Measurements from ENCODE around the gene DYNAP. TPM values are rescaled to one million over a fixed set of nuclear protein-coding genes. Genes with fewer than 3 reads are reported as not detected.

The DYNAP gene
- total RNA-seq, 1 donor from 2014 or later, result not detected

DNA sequence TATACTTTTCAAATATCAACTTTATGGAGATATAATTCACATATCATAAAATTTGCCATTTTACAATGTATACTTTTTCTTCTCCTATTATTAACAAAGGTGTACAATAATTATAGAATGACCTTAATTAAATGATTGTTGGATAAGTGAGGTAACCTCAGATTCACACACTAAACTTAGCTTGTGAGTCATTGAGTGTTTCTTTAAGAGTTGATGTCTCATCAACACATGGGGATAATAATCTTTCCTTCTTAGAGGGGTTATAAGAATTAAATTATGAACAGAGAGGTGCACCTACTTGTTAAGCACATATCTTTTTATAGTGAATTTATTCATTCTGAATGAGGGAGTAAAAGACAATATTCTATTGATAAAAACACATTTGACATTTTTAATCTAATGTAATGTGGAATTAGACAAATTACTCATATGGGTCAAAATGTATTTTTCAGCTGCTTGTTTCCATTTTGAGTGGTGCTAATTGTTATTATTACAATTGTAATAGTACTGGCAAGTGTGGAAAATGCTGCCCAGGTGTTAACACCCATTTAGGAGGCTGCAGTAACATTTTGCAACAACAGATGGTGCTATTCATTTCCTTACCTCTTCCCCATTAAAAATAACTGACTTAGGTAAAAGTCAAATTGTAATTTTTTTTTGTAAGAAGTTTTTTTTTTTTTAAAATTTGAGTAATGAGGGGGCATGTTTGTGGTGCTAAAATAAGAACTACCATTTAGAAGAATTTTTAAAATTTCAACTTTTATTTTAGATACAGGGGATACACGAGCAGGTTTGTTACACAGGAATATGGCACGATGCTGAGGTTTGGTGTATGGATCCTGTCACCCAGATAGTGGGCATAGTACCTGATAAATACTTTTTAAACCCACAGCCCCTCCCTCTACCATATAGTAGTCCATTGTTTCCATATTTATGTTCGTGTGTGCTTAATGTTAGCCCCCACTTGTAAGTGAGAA, 32.1 kb upstream of the DYNAP start:
- H3K9me3 Mint-ChIP-seq (ENCODE audit: unreplicated experiment), result no peaks in the 10 kb centered on the region
- H3K27me3 Mint-ChIP-seq (ENCODE audit: unreplicated experiment), result no peaks in the 10 kb centered on the region
- H3K27ac Mint-ChIP-seq (ENCODE audit: unreplicated experiment), result no peak overlapping the region
- TF ChIP-seq, protein P1, sequence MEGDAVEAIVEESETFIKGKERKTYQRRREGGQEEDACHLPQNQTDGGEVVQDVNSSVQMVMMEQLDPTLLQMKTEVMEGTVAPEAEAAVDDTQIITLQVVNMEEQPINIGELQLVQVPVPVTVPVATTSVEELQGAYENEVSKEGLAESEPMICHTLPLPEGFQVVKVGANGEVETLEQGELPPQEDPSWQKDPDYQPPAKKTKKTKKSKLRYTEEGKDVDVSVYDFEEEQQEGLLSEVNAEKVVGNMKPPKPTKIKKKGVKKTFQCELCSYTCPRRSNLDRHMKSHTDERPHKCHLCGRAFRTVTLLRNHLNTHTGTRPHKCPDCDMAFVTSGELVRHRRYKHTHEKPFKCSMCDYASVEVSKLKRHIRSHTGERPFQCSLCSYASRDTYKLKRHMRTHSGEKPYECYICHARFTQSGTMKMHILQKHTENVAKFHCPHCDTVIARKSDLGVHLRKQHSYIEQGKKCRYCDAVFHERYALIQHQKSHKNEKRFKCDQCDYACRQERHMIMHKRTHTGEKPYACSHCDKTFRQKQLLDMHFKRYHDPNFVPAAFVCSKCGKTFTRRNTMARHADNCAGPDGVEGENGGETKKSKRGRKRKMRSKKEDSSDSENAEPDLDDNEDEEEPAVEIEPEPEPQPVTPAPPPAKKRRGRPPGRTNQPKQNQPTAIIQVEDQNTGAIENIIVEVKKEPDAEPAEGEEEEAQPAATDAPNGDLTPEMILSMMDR (IDR thresholded peaks at IDR 0.05), result peak; percentile 68
- H3K4me3 Mint-ChIP-seq (ENCODE audit: unreplicated experiment), result no peak overlapping the region
- H3K4me1 Mint-ChIP-seq (ENCODE audit: unreplicated experiment), result no peaks in the 10 kb centered on the region
- no peak for DNase-seq (ENCODE audit: extremely low spot score, unreplicated experiment)
- no peaks in the 10 kb centered on the region for H3K36me3 Mint-ChIP-seq (ENCODE audit: unreplicated experiment)

DNA sequence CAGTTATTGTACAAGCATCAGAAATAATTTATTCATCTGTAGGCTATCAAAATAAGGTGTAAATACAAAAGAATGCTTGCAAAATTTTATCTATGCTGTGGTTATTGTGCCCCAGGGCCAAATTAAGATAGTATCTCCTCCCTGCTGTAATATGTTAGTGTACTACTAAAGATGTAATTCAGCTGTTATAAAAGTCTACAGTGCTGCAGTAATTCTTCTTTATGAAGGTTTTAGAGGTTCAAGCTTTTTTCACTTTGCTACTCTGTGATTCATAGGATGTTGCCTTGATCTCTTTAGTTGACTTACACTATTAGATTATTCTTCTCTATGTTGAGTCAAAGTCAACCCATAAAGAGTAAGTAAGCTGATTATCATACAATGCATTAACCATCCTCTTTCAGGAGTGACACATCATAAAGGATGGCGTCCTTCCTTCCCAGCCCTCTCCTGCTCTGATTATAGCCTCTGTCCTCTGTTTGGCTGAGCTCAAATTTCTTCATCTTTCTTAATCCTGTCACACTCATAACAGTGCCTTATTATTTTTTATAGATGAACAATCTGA, 29.3 kb upstream of the DYNAP start:
- DNase-seq (ENCODE audit: extremely low spot score, unreplicated experiment), result no peak
- no peaks in the 10 kb centered on the region for H3K9me3 Mint-ChIP-seq (ENCODE audit: unreplicated experiment)
- H3K4me3 Mint-ChIP-seq (ENCODE audit: unreplicated experiment), result no peak overlapping the region
- TF ChIP-seq, protein P1 (IDR thresholded peaks at IDR 0.05), result no peak
- H3K36me3 Mint-ChIP-seq (ENCODE audit: unreplicated experiment), result no peaks in the 10 kb centered on the region
- H3K27ac Mint-ChIP-seq (ENCODE audit: unreplicated experiment), result no peak overlapping the region
- peaks cover 5% of the 10 kb centered on the region for H3K27me3 Mint-ChIP-seq (ENCODE audit: unreplicated experiment)
- no peaks in the 10 kb centered on the region for H3K4me1 Mint-ChIP-seq (ENCODE audit: unreplicated experiment)

DNA sequence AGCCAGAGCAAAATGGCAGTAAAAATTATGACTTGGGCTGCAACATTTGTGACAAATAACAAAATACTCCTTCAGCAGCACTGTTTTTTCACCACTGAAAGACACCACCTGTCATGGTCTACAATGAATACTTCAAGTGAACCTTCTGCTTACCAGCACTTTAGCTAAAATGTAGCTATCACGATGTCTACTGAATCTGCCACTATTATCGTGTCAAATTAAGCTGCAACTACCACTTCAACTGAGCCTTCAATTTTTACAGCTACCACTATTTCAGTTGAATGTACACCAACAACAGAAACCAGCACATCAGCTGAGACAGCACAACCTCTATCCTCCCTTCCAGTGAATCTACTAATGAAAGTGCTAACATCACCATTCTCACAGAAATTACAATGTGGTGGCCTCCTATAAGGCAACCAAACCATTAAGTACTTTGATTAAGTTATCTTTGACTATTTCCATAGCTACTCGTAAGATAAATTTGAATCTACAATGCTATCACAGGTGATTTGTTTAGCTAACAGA, 10.8 kb upstream of the DYNAP start:
- Mint-ChIP-seq H3K9me3 (ENCODE audit: unreplicated experiment) (no peaks in the 10 kb centered on the region), H3K36me3 (ENCODE audit: unreplicated experiment) (no peaks in the 10 kb centered on the region), H3K27me3 (ENCODE audit: unreplicated experiment) (peaks cover 12% of the 10 kb centered on the region), H3K4me1 (ENCODE audit: unreplicated experiment) (no peaks in the 10 kb centered on the region), H3K27ac (ENCODE audit: unreplicated experiment) (no peak overlapping the region), H3K4me3 (ENCODE audit: unreplicated experiment) (no peak overlapping the region)
- TF ChIP-seq, protein P1 (IDR thresholded peaks at IDR 0.05), result no peak
- no peak for DNase-seq (ENCODE audit: extremely low spot score, unreplicated experiment)

DNA sequence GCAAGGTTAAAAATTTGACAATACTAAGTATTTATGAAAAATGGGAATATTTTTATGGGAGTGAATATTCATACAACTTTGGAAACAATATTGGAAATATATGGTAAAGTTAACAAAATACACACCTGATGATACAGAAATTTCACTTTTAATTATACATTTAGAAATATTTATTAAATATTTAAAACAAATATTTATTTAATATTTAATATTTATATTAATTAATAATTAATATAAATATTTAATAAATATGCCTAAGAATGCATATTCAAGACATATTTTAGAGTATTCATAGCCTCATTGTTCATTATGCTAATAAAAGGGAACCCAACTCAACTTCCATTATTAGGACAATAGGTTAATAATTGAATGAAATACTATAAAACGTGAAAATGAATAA, 7.0 kb upstream of the DYNAP start:
- no peaks in the 10 kb centered on the region for H3K36me3 Mint-ChIP-seq (ENCODE audit: unreplicated experiment)
- peaks cover 23% of the 10 kb centered on the region for H3K27me3 Mint-ChIP-seq (ENCODE audit: unreplicated experiment)
- H3K27ac Mint-ChIP-seq (ENCODE audit: unreplicated experiment), result no peak overlapping the region
- H3K9me3 Mint-ChIP-seq (ENCODE audit: unreplicated experiment), result no peaks in the 10 kb centered on the region
- TF ChIP-seq, protein P1 (IDR thresholded peaks at IDR 0.05), result no peak
- no peaks in the 10 kb centered on the region for H3K4me1 Mint-ChIP-seq (ENCODE audit: unreplicated experiment)
- DNase-seq (ENCODE audit: extremely low spot score, unreplicated experiment), result no peak
- no peak overlapping the region for H3K4me3 Mint-ChIP-seq (ENCODE audit: unreplicated experiment)

DNA sequence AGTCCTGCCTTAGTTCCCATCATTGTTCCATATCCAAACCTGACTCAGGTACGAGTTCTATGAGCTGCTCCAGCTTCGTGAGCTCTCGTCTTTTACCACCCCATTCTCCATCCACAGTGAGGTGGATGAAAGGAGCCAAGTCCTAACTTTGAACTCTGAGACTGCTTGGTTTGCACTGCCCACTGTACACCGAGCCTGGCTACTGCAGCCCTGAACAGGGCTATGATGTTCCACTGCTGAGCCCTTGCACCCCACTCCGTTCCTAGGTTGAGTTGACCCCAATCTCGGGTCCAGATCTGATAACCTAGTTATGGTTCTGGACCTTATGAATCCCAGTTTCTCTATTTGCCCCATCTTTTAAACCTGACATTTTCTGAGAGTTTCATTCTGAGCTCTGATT, 5.3 kb upstream of the DYNAP start:
- H3K27ac Mint-ChIP-seq (ENCODE audit: unreplicated experiment), result no peak overlapping the region
- H3K9me3 Mint-ChIP-seq (ENCODE audit: unreplicated experiment), result no peaks in the 10 kb centered on the region
- no peaks in the 10 kb centered on the region for H3K4me1 Mint-ChIP-seq (ENCODE audit: unreplicated experiment)
- TF ChIP-seq, protein P1 (IDR thresholded peaks at IDR 0.05), result no peak
- H3K36me3 Mint-ChIP-seq (ENCODE audit: unreplicated experiment), result no peaks in the 10 kb centered on the region
- H3K4me3 Mint-ChIP-seq (ENCODE audit: unreplicated experiment), result no peak overlapping the region
- DNase-seq (ENCODE audit: extremely low spot score, unreplicated experiment), result no peak
- peaks cover 30% of the 10 kb centered on the region for H3K27me3 Mint-ChIP-seq (ENCODE audit: unreplicated experiment)

Measured in osteocyte (in vitro differentiated cells).